A673 (cell line): Measurements from ENCODE around the gene OR2T2. TPM values are rescaled to one million over a fixed set of nuclear protein-coding genes. Genes with fewer than 3 reads are reported as not detected.
A peak's percentile ranks its signal among the peaks of the same experiment; 100 is the strongest.
"Not testable (repeated sequence)": the region's sequence is repeated elsewhere in the genome, so short reads cannot be mapped to it uniquely, and the experiment has no call there.

Experiments used
- BruUV-seq: library from RNA; stranded (reverse); fragments of 400-500 nt; replicated peaks from 2 replicates; lab custom pipeline; 2021; lab: Mats Ljungman, UMichigan
- CTCF ChIA-PET: fragments of 300-600 bp; sonication (Branson Sonifier 250); formaldehyde crosslinking; loops from one replicate; lab custom pipeline; 2022; ENCODE audit warnings: antibody characterized with exemption; lab: Charles Lee
- POLR2A ChIA-PET: fragments of 300-600 bp; sonication (Branson Sonifier 250); formaldehyde crosslinking; loops from one replicate; lab custom pipeline; 2022; ENCODE audit warnings: antibody characterized with exemption; ENCODE audit not compliant: low non-redundant PET; lab: Charles Lee
- DNase-seq: peaks from one replicate; pipeline ENCODE4 v3.0.0-alpha.2; 2015; ENCODE audit warnings: low spot score
- H3K27ac ChIP-seq: fragments of 200-600 bp; sonication (generic); 2 replicates; pipeline ENCODE4 v1.5.1; 2016; ENCODE audit warnings: mixed run types, low read depth, mild to moderate bottlenecking, mixed read lengths, antibody characterized with exemption, low read length; ENCODE audit not compliant: poor library complexity, severe bottlenecking
- H3K27me3 ChIP-seq: fragments of 200-600 bp; sonication (generic); replicated peaks from 2 replicates; pipeline ENCODE4 v1.6.1; 2017; ENCODE audit warnings: mixed run types, low read depth, mild to moderate bottlenecking, mixed read lengths, antibody characterized with exemption, low read length; ENCODE audit not compliant: insufficient read depth, poor library complexity
- H3K36me3 ChIP-seq: fragments of 200-600 bp; sonication (generic); 2 replicates; pipeline ENCODE4 v1.6.1; 2016; ENCODE audit warnings: mixed run types, mild to moderate bottlenecking, mixed read lengths, antibody characterized with exemption, low read length; ENCODE audit not compliant: insufficient read depth, poor library complexity, severe bottlenecking
- H3K4me1 ChIP-seq: fragments of 200-600 bp; sonication (generic); 2 replicates; pipeline ENCODE4 v1.6.1; 2017; ENCODE audit warnings: mixed run types, mild to moderate bottlenecking, mixed read lengths, antibody characterized with exemption, low read length; ENCODE audit not compliant: insufficient read depth, poor library complexity, severe bottlenecking
- H3K4me3 ChIP-seq: fragments of 200-600 bp; sonication (generic); 2 replicates; pipeline ENCODE4 v1.5.1; 2016; ENCODE audit warnings: low read depth, mixed run types, mild to moderate bottlenecking, mixed read lengths, low read length; ENCODE audit not compliant: poor library complexity, severe bottlenecking
- H3K9me3 ChIP-seq: fragments of 200-600 bp; sonication (generic); 2 replicates; pipeline ENCODE4 v1.6.1; 2016; ENCODE audit warnings: mixed run types, low read depth, mild to moderate bottlenecking, mixed read lengths, antibody characterized with exemption, low read length; ENCODE audit not compliant: poor library complexity, severe bottlenecking
- CTCF ChIP-seq: fragments of 300-800, 200-600 bp; sonication (generic); conservative IDR thresholded peaks from 2 replicates; pipeline ENCODE4 v1.5.1; 2017; ENCODE audit warnings: low read depth, mild to moderate bottlenecking, antibody characterized with exemption, low read length, moderate library complexity, mixed read lengths
- EZH2 ChIP-seq: fragments of 200-600 bp; sonication (generic); IDR thresholded peaks from 2 replicates; pipeline ENCODE4 v1.6.1; 2017; ENCODE audit warnings: borderline replicate concordance, low read depth, mild to moderate bottlenecking, mixed read lengths, antibody characterized with exemption, low read length; ENCODE audit not compliant: poor library complexity, severe bottlenecking
- intact Hi-C: fragments of 100-400 bp; cut with micrococcal nuclease; formaldehyde crosslinking; loops from one replicate; pipeline ENCODE4 v1.10.0; 2022; ENCODE audit not compliant: unreplicated experiment
- total RNA-seq: library from RNA; stranded (reverse); gene quantifications from 2 replicates; pipeline ENCODE4 v1.2.3, GENCODE V29; 2021

The OR2T2 gene
- total RNA-seq, 1 experiment from 2014 or later: not detected

- no peak overlapping the region for H3K27ac ChIP-seq
- no peaks in the 10 kb centered on the region for H3K4me1 ChIP-seq
- H3K9me3 ChIP-seq: peaks cover 24% of the 10 kb centered on the region
- H3K27me3 ChIP-seq: no peaks in the 10 kb centered on the region
- TF ChIP-seq EZH2: no peak
- no peak for TF ChIP-seq CTCF
- peak; percentile 1 for DNase-seq
- no peaks in the 10 kb centered on the region for H3K36me3 ChIP-seq
- ChIA-PET POLR2A (no interaction called here), CTCF (no interaction called here)
- intact Hi-C loops: no loop called here
- no TSS peak for BruUV-seq
- H3K4me3 ChIP-seq: no peak overlapping the region
Observed at GRCh38 chr1:248421384-248421783, 24.1 kb upstream of the OR2T2 start.

- H3K36me3 ChIP-seq, intact Hi-C loops, BruUV-seq, DNase-seq, POLR2A ChIA-PET, H3K4me1 ChIP-seq, H3K4me3 ChIP-seq, H3K27ac ChIP-seq, CTCF ChIA-PET, H3K9me3 ChIP-seq, H3K27me3 ChIP-seq: not testable (repeated sequence)
Observed at GRCh38 chr1:248427526-248428191, 17.8 kb upstream of the OR2T2 start.

DNA sequence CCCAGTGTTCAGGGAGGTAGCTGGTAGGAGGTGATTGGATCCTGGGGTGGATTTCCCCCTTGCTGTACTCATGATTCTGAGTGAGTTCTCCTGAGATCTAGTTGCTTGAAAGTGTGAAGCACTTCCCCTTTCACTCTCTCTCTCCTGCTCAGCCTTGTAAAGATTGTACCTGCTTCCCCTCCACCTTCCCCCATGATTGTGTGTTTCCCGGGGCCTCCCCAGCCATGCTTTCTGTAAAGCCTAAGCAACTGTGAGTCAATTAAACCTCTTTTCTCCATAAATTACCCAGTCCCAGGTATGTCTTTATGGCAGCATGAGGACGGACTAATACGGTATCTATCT lies 17.3 kb upstream of the OR2T2 start:
- POLR2A ChIA-PET, DNase-seq, H3K27me3 ChIP-seq, CTCF ChIA-PET, H3K36me3 ChIP-seq, H3K4me3 ChIP-seq, H3K4me1 ChIP-seq, BruUV-seq, H3K9me3 ChIP-seq, intact Hi-C loops, H3K27ac ChIP-seq: not testable (repeated sequence)

DNA sequence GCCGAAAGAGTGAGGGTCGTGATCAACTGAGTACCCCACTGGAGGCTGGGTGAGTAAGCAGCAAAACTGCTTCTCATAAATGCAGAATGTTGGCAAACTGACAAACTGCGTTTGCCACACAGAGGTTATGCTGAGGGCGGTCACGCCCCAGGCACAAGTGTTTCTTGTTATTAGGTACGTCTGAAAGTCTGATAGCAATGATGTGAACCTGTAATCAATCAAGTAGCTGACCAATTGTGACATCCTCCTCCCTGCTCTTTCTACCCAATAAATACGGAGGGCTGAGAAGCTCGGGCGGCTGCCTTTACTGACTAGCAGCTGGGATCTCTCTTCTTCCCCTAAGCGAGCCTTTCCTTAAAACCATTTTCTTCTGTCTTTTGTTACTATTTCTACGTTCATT lies 13.8 kb upstream of the OR2T2 start:
- CTCF ChIA-PET, H3K27me3 ChIP-seq, H3K4me3 ChIP-seq, BruUV-seq, H3K9me3 ChIP-seq, H3K27ac ChIP-seq, DNase-seq, POLR2A ChIA-PET, intact Hi-C loops, H3K4me1 ChIP-seq, H3K36me3 ChIP-seq: not testable (repeated sequence)

GRCh38 chr1:248432201-248432600 lies 13.2 kb upstream of the OR2T2 start:
- intact Hi-C loops, BruUV-seq, CTCF ChIA-PET, DNase-seq, H3K9me3 ChIP-seq, H3K36me3 ChIP-seq, H3K4me1 ChIP-seq, H3K27me3 ChIP-seq, H3K4me3 ChIP-seq, H3K27ac ChIP-seq, POLR2A ChIA-PET: not testable (repeated sequence)

GRCh38 chr1:248433811-248434415 lies 11.5 kb upstream of the OR2T2 start:
- H3K4me3 ChIP-seq, POLR2A ChIA-PET, H3K9me3 ChIP-seq, H3K27ac ChIP-seq, DNase-seq, BruUV-seq, H3K36me3 ChIP-seq, intact Hi-C loops, CTCF ChIA-PET, H3K27me3 ChIP-seq, H3K4me1 ChIP-seq: not testable (repeated sequence)

- BruUV-seq, CTCF ChIA-PET: not testable (repeated sequence)
Observed at GRCh38 chr1:248434913-248435312, 10.5 kb upstream of the OR2T2 start.

More at GRCh38 chr1:248434913-248435312, 10.5 kb upstream of the OR2T2 start:
- H3K4me1 ChIP-seq, H3K9me3 ChIP-seq, intact Hi-C loops, DNase-seq, H3K36me3 ChIP-seq, H3K4me3 ChIP-seq, H3K27me3 ChIP-seq, H3K27ac ChIP-seq, POLR2A ChIA-PET: not testable (repeated sequence)
